B cell (primary cell): Measurements from ENCODE around the gene SPATA6L.

Source experiments
- EZH2 ChIP-seq: IDR thresholded peaks from 2 replicates; pipeline ENCODE4 v1.6.1; 2012; ENCODE audit warnings: borderline replicate concordance, low read depth, mild to moderate bottlenecking, moderate library complexity, low read length; ENCODE audit not compliant: insufficient read depth, poor library complexity, severe bottlenecking
- TF ChIP-seq, protein P1 (sequence below): fragments of 200-600 bp; IDR thresholded peaks from one replicate; pipeline ENCODE4 v1.8.0; 2022; ENCODE audit warnings: antibody characterized with exemption, mild to moderate bottlenecking

DNA sequence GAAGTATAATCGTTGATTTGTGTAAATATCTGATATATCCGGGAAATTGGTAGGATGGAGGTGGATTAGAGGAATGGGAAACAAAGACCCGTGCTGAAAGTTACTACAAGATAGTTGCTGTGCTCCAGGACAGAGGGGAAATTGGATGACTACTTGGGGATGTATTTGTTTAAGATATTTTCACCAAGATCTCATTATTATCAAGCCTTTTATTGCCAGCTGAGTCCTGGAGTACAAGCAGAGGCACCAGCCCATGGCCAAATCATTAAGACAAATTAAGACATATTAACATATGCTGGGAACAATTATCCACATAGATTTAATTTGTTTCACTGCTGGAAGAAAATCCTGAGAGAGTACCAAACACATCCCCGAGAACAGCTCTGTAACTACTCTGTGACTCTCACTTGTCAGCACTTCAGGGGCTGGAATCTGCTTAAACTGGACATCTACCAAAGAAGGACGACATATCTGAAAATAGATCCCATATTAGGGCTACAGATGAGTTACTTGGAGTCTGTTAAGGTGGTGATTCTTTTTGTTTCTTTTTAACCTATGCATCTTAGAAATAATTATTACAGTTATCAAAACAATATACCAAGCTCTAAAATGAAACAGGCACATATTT is 107.8 kb downstream of the SPATA6L start:
- TF ChIP-seq, protein P1, sequence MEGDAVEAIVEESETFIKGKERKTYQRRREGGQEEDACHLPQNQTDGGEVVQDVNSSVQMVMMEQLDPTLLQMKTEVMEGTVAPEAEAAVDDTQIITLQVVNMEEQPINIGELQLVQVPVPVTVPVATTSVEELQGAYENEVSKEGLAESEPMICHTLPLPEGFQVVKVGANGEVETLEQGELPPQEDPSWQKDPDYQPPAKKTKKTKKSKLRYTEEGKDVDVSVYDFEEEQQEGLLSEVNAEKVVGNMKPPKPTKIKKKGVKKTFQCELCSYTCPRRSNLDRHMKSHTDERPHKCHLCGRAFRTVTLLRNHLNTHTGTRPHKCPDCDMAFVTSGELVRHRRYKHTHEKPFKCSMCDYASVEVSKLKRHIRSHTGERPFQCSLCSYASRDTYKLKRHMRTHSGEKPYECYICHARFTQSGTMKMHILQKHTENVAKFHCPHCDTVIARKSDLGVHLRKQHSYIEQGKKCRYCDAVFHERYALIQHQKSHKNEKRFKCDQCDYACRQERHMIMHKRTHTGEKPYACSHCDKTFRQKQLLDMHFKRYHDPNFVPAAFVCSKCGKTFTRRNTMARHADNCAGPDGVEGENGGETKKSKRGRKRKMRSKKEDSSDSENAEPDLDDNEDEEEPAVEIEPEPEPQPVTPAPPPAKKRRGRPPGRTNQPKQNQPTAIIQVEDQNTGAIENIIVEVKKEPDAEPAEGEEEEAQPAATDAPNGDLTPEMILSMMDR: no peak
- TF ChIP-seq EZH2: no peak
